8988T (cell line): ENCODE results near the gene CTSG.
"Not testable (repeated sequence)": the region's sequence is repeated elsewhere in the genome, so short reads cannot be mapped to it uniquely, and the experiment has no call there.

Experiments
- DNase-seq: peaks from one replicate; pipeline ENCODE4 v3.0.0; 2011

Gene CTSG

GRCh38 chr14:24535737-24536136, 40.3 kb downstream of the CTSG start:
- no peak for DNase-seq

- no peak for DNase-seq
Observed at GRCh38 chr14:24534286-24534685, 41.8 kb downstream of the CTSG start.

- DNase-seq, result not testable (repeated sequence)
Observed at GRCh38 chr14:24525877-24526620, 50.0 kb downstream of the CTSG start.
